ENCODE results near the gene IGSF11.

Gene IGSF11

GRCh38 chr3:118942671-118943070 lies 92.0 kb downstream of the IGSF11 start:
- no peak overlapping the region for H3K27ac Mint-ChIP-seq
- no peak for TF ChIP-seq CTCF (IDR thresholded peaks at IDR 0.05)
- H3K9me3 Mint-ChIP-seq: peaks cover 12% of the 10 kb centered on the region
- no peak overlapping the region for H3K4me3 Mint-ChIP-seq
- H3K27me3 Mint-ChIP-seq (ENCODE audit: low read depth, poor library complexity): peaks cover 2% of the 10 kb centered on the region
- no peak for DNase-seq
- H3K4me1 Mint-ChIP-seq: no peaks in the 10 kb centered on the region
- no peaks in the 10 kb centered on the region for H3K36me3 Mint-ChIP-seq (ENCODE audit: low read depth)

- H3K27me3 Mint-ChIP-seq (ENCODE audit: low read depth, poor library complexity): peaks cover 2% of the 10 kb centered on the region
Measured at GRCh38 chr3:118942195-118942594, 92.5 kb downstream of the IGSF11 start.

GRCh38 chr3:118941236-118941635 lies 93.4 kb downstream of the IGSF11 start:
- Mint-ChIP-seq H3K27me3 (ENCODE audit: low read depth, poor library complexity) (no peaks in the 10 kb centered on the region), H3K36me3 (ENCODE audit: low read depth) (no peaks in the 10 kb centered on the region), H3K9me3 (peaks cover 12% of the 10 kb centered on the region), H3K4me3 (no peak overlapping the region), H3K4me1 (no peaks in the 10 kb centered on the region), H3K27ac (no peak overlapping the region)
- no peak for TF ChIP-seq CTCF (IDR thresholded peaks at IDR 0.05)
- DNase-seq: no peak

More at GRCh38 chr3:118942195-118942594, 92.5 kb downstream of the IGSF11 start:
- Mint-ChIP-seq H3K4me1 (no peaks in the 10 kb centered on the region), H3K9me3 (peaks cover 12% of the 10 kb centered on the region), H3K36me3 (ENCODE audit: low read depth) (no peaks in the 10 kb centered on the region), H3K27ac (no peak overlapping the region), H3K4me3 (no peak overlapping the region)
- DNase-seq: no peak
- no peak for TF ChIP-seq CTCF (IDR thresholded peaks at IDR 0.05)

GRCh38 chr3:118938183-118938961 lies 96.3 kb downstream of the IGSF11 start:
- Mint-ChIP-seq H3K27me3 (ENCODE audit: low read depth, poor library complexity) (no peaks in the 10 kb centered on the region), H3K4me3 (no peak overlapping the region), H3K9me3 (peaks cover 12% of the 10 kb centered on the region), H3K36me3 (ENCODE audit: low read depth) (no peaks in the 10 kb centered on the region), H3K4me1 (no peaks in the 10 kb centered on the region), H3K27ac (no peak overlapping the region)
- TF ChIP-seq CTCF (IDR thresholded peaks at IDR 0.05): no peak
- DNase-seq: no peak

GRCh38 chr3:118936811-118937210 lies 97.8 kb downstream of the IGSF11 start:
- H3K27me3 Mint-ChIP-seq (ENCODE audit: low read depth, poor library complexity): no peaks in the 10 kb centered on the region
- no peak overlapping the region for H3K27ac Mint-ChIP-seq
- peaks cover 12% of the 10 kb centered on the region for H3K9me3 Mint-ChIP-seq
- no peaks in the 10 kb centered on the region for H3K4me1 Mint-ChIP-seq
- DNase-seq: no peak
- no peak overlapping the region for H3K4me3 Mint-ChIP-seq
- no peak for TF ChIP-seq CTCF (IDR thresholded peaks at IDR 0.05)
- no peaks in the 10 kb centered on the region for H3K36me3 Mint-ChIP-seq (ENCODE audit: low read depth)

All from nephron progenitor cell (in vitro differentiated cells).